ENCODE results near the gene ZNF688. TPM values are rescaled to one million over a fixed set of nuclear protein-coding genes. Genes with fewer than 3 reads are reported as not detected.

The ZNF688 gene
- total and polyA plus RNA-seq, 9 of the 15 experiments (the other 6 are each of a cell fraction or from before 2014, with no cell fraction given): 0.48 to 12.9 (median 4.5) TPM

GRCh38 chr16:30535777-30536190 lies 35.7 kb downstream of the ZNF688 start (continued):
- TF ChIP-seq ZNF318 (IDR thresholded peaks at IDR 0.05; ENCODE audit: borderline replicate concordance in 1 of 2, low read depth in 1 of 2) (no peak; a peak in 1 of 4 replicates), ETS2 (tag; IDR thresholded peaks at IDR 0.05; ENCODE audit: borderline replicate concordance, poor library complexity, severe bottlenecking) (no peak), ZNF592 (IDR thresholded peaks at IDR 0.05) (peak; percentile 79), DIDO1 (tag; IDR thresholded peaks at IDR 0.05; ENCODE audit: low read depth) (no peak), ID3 (CRISPR knock-in tag; IDR thresholded peaks at IDR 0.05) (no peak), ID3 (tag; IDR thresholded peaks at IDR 0.05) (no peak), ZNF609 (CRISPR knock-in tag; IDR thresholded peaks at IDR 0.05; ENCODE audit: borderline replicate concordance) (no peak)
